Endothelial cell (in vitro differentiated cells): Measurements from ENCODE around the gene MCF2L2. TPM values are rescaled to one million over a fixed set of nuclear protein-coding genes. Genes with fewer than 3 reads are reported as not detected.

Experiments
- DNase-seq: peaks from one replicate; pipeline ENCODE4 v3.0.0; 2021; ENCODE audit warnings: low spot score
- H3K27ac Mint-ChIP-seq: one replicate; pipeline ENCODE4 v1.8.0; 2021; ENCODE audit warnings: mixed read lengths, inconsistent platforms; ENCODE audit not compliant: unreplicated experiment
- H3K27me3 Mint-ChIP-seq: one replicate; pipeline ENCODE4 v1.8.0; 2021; ENCODE audit warnings: mild to moderate bottlenecking, moderate library complexity, mixed read lengths, inconsistent platforms; ENCODE audit not compliant: unreplicated experiment
- H3K36me3 Mint-ChIP-seq: one replicate; pipeline ENCODE4 v1.8.0; 2021; ENCODE audit warnings: mild to moderate bottlenecking, low read depth, mixed read lengths, inconsistent platforms; ENCODE audit not compliant: unreplicated experiment
- H3K4me1 Mint-ChIP-seq: one replicate; pipeline ENCODE4 v1.8.0; 2021; ENCODE audit warnings: mild to moderate bottlenecking, mixed read lengths, inconsistent platforms; ENCODE audit not compliant: unreplicated experiment
- H3K4me3 Mint-ChIP-seq: one replicate; pipeline ENCODE4 v1.8.0; 2021; ENCODE audit warnings: mild to moderate bottlenecking, mixed read lengths, inconsistent platforms; ENCODE audit not compliant: unreplicated experiment
- H3K9me3 Mint-ChIP-seq: one replicate; pipeline ENCODE4 v1.8.0; 2021; ENCODE audit warnings: mixed read lengths, inconsistent platforms; ENCODE audit not compliant: unreplicated experiment
- CTCF ChIP-seq: fragments of 200-600 bp; sonication (generic); IDR thresholded peaks from one replicate; pipeline ENCODE4 v1.5.0; 2021; ENCODE audit warnings: antibody characterized with exemption; ENCODE audit not compliant: unreplicated experiment
- total RNA-seq: library from RNA; stranded (reverse); fragmentation: NEBNext Ultra II Directional; extraction: Animal tissue kit (Norgen Biotek cat#: 25700); gene quantifications from one replicate; pipeline ENCODE4 v1.2.1, GENCODE V29; 2021; ENCODE audit not compliant: unreplicated experiment

The MCF2L2 gene
- total RNA-seq, 1 donor from 2014 or later: 1.8 TPM

GRCh38 chr3:183264268-183264667, 164.2 kb downstream of the MCF2L2 start:
- Mint-ChIP-seq H3K4me3 (no peak overlapping the region), H3K27ac (no peak overlapping the region), H3K9me3 (no peaks in the 10 kb centered on the region), H3K4me1 (peaks cover 5% of the 10 kb centered on the region), H3K36me3 (no peaks in the 10 kb centered on the region), H3K27me3 (no peaks in the 10 kb centered on the region)
- DNase-seq: no peak
- no peak for TF ChIP-seq CTCF

DNA sequence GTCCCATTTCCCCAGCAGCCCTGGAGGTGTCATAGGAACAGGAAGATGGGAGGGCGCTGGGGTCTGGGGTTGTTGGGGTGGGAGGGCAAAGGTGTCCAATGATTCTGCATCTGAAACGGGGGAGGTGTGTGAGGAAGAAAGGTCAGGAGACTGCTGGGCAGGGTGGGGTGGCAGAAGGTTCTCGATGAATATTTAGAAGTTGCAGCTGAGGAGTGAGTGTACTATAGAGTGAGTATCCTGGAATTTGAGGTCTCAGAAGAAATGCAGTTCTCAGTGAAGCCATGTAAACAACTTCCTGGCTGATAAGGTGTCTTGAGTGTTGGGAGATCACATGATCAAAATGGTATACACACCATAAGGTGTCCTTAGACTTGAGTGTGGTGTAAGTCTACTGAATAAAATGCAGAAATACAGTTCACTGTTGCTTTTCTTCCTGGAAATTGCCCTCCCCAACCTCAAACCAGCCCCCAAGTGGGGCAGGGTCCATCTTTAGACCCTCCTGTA, 165.5 kb downstream of the MCF2L2 start:
- DNase-seq: no peak
- H3K9me3 Mint-ChIP-seq: no peaks in the 10 kb centered on the region
- no peaks in the 10 kb centered on the region for H3K27me3 Mint-ChIP-seq
- no peak overlapping the region for H3K27ac Mint-ChIP-seq
- peaks cover under 1% of the 10 kb centered on the region for H3K4me1 Mint-ChIP-seq
- no peaks in the 10 kb centered on the region for H3K36me3 Mint-ChIP-seq
- H3K4me3 Mint-ChIP-seq: no peak overlapping the region
- TF ChIP-seq CTCF: no peak

DNA sequence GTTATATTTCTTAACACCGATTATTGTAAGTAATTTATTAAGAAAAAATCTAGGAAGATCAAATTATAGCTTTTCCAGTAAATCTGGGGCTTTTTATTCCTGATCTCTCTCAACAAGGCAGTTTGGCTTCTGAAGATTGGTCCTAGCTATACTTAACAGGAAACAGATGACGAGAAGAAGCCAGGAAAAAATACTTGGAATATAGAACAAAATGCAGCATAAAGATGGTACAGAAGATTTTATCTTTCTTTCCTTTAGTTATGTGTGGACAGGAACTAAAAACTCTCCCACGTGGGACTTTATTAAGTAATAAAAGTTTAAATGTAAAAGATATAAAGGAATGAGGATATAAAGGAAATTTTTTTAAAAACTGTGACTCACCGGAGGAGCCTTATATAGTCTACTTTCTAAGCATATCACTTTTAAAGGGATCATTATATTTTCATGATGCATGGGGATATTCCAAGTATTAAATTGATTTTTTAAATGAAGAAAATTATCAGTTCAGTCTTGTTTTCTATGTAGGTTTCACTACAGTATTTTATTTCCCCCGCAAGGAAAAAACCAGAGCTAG, 167.2 kb downstream of the MCF2L2 start:
- TF ChIP-seq CTCF: no peak
- Mint-ChIP-seq H3K27ac (no peak overlapping the region), H3K27me3 (no peaks in the 10 kb centered on the region), H3K36me3 (no peaks in the 10 kb centered on the region), H3K9me3 (no peaks in the 10 kb centered on the region), H3K4me3 (no peak overlapping the region), H3K4me1 (no peaks in the 10 kb centered on the region)
- DNase-seq: no peak

DNA sequence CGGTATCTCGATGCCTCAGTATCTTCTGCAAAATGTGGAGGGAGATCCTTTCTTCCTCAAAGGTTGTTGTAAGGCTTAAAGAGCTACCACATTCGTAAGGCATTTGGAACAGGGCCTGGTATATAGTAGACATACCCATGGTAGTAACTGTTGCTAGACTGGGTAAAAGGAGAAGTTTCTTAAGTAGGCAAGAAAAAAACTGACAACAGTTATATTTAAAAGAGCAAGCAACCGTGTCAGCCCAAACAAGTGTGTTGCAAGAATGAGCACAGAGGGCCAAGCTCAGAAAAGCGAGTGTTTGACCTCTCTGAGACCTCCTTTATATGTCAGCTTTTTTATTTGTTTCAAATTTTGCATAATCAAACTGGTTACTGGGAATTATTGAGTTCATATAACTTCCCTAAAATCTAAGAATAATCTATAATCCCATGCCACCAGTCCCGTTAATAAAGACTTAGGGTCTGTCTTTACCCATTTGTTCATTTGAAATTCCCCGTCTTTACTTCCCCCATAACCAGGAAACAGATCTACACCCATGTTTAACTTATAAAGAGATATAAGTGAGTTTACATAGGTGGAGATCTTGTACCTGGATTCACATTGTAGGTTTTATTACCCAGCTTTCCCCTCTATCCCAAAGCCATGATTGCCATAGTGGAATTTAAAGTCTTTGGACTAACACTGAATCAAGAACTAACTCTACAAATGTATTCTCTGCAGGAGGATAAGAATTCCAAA, 168.1 kb downstream of the MCF2L2 start:
- no peaks in the 10 kb centered on the region for H3K36me3 Mint-ChIP-seq
- DNase-seq: no peak
- H3K4me1 Mint-ChIP-seq: no peaks in the 10 kb centered on the region
- H3K27me3 Mint-ChIP-seq: peaks cover under 1% of the 10 kb centered on the region
- H3K4me3 Mint-ChIP-seq: no peak overlapping the region
- no peak overlapping the region for H3K27ac Mint-ChIP-seq
- H3K9me3 Mint-ChIP-seq: no peaks in the 10 kb centered on the region
- no peak for TF ChIP-seq CTCF

DNA sequence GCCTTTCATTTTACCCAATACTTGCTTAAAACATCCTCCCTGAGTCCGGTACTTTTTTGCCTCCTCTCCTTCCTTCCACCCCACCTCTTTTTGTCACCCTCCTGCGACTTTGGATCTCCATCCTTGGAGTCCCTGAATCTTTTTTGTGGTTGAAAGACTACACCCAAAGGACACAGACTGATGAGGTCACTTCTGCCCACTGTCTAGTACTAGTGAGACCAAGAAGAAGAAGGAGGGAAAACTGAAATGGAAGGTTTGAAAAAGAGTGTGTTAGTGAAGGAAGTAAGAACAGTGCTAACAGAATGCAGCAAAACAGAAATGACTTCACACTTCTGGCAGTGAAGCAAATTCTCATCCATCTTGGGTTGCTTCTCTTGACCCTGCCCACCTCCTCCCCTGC, 168.8 kb downstream of the MCF2L2 start:
- Mint-ChIP-seq H3K9me3 (no peaks in the 10 kb centered on the region), H3K27ac (no peak overlapping the region), H3K4me3 (no peak overlapping the region), H3K27me3 (peaks cover 7% of the 10 kb centered on the region), H3K4me1 (peaks cover 4% of the 10 kb centered on the region), H3K36me3 (peaks cover 3% of the 10 kb centered on the region)
- TF ChIP-seq CTCF: no peak
- DNase-seq: no peak
